Right lobe of liver (tissue), 6 donors: ENCODE results near the gene CYP8B1. TPM values are rescaled to one million over a fixed set of nuclear protein-coding genes. Genes with fewer than 3 reads are reported as not detected.

Experiments
- ATAC-seq, 4 donors: fragments of 200-7000 bp; cut with Tn5 transposase; one replicate each; pipeline ENCODE4 v1.9.1; 2020; ENCODE audit warnings: mild to moderate bottlenecking in 4 of 4, moderate library complexity in 4 of 4
- DNase-seq, 3 donors: peaks; one replicate each; pipeline ENCODE4 v3.0.0-alpha.2; 2020
- H3K27ac ChIP-seq, 3 donors: fragments of 200-600 bp; one replicate each; pipeline ENCODE4 v1.8.0; 2022
- H3K27me3 ChIP-seq, 2 donors: fragments of 200-600 bp; one replicate each; pipeline ENCODE4 v1.8.0; 2022
- H3K36me3 ChIP-seq, 4 donors: fragments of 200-600 bp; sonication (generic) in 1 of 4; one replicate each; pipeline versions ENCODE4 v1.5.1 to v1.8.0; 2017 to 2022; ENCODE audit warnings: control low read depth in 1 of 4
- H3K4me1 ChIP-seq, 4 donors: fragments of 200-600 bp; sonication (generic) in 1 of 4; one replicate each; pipeline versions ENCODE4 v1.5.1 to v1.8.0; 2017 to 2022; ENCODE audit warnings: control low read depth in 1 of 4
- H3K4me3 ChIP-seq, 3 donors: fragments of 200-600 bp; one replicate each; pipeline ENCODE4 v1.8.0; 2022
- H3K9me3 ChIP-seq, 4 donors: fragments of 200-600 bp; sonication (generic) in 1 of 4; one replicate each; pipeline versions ENCODE4 v1.5.1 to v1.8.0; 2017 to 2022; ENCODE audit warnings: control low read depth in 1 of 4
- POLR2A ChIP-seq: fragments of 450-650 bp; IDR thresholded peaks from one replicate; pipeline ENCODE4 v1.6.1; 2017; ENCODE audit warnings: antibody characterized with exemption, mild to moderate bottlenecking
- WGBS: methylation state at CpG from one replicate; pipeline ENCODE4 v1.1.6; 2018; ENCODE audit warnings: low coverage, low lambda C conversion rate; ENCODE audit not compliant: insufficient coverage; ENCODE audit errors: missing lambda C conversion rate; 5-methylcytosine and 5-hydroxymethylcytosine counted together
- intact Hi-C, 2 donors: fragments of 100-400 bp; cut with DNase I; formaldehyde crosslinking; loops; one replicate each; pipeline versions ENCODE4 v1.11.2 to v1.14.1; 2022
- total RNA-seq, 6 experiments: library from RNA; depleted of rRNA in 2 of 6; stranded (reverse); fragments of >200 nt in 2 of 6; fragmentation: NEBNext Ultra II Directional in 3 of 6; extraction: Animal tissue kit (Norgen Biotek cat#: 25700) in 3 of 6; gene quantifications; one replicate each; pipeline versions ENCODE4 v1.1.0 to v1.2.4, GENCODE V29; 2016 to 2023
- TF ChIP-seq, protein P1 (sequence below), 4 donors: fragments of 200-600 bp in 3 of 4; fragments of 450-650 bp in 1 of 4; IDR thresholded peaks; one replicate each; pipeline versions ENCODE4 v1.5.1 to v1.8.0; 2016 to 2022; ENCODE audit warnings: antibody characterized with exemption in 4 of 4, mild to moderate bottlenecking in 2 of 4
- donor health status: DM: no; HTN: yes; CAD: no.
- donor health status: DM: no; HTN: no; CAD: no.
- donor health status: DM: no; HTN: no; CAD: no.
- donor health status: DM: no; HTN: yes; CAD: no.
- donor health status: DM: no; HTN: yes; CAD: no.

CYP8B1 gene
- total RNA-seq, 6 experiments from 2014 or later: 237 to 478 (median 308) TPM

DNA sequence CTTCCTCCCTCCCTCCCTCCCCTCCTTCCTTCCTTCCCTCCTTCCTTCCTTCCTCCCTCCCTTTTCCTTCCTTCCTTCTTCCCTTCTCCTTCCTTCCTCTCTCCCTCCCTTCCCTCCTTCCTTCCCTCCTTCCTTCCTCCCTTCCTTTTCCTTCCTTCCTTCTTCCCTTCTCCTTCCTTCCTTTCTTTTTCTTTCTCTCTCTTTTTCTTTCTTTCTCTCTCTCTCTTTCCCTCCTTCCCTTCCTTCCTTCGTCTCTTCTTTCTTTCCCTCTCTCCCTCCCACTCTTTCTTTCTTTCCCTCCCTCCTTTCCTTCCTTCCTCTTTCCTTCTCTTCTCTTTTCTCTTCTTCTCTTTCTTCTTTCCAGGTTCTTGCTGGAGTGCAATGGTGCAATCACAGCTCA is 28.4 kb upstream of the CYP8B1 start:
- DNase-seq (no peak), ATAC-seq (no peak)
- intact Hi-C loops: no loop called here
- H3K4me1 ChIP-seq: peaks cover 0 to 4% (median 0%) of the 10 kb centered on the region in 4 donors
- H3K27ac ChIP-seq: no peak overlapping the region
- no peak for TF ChIP-seq POLR2A
- TF ChIP-seq, protein P1, sequence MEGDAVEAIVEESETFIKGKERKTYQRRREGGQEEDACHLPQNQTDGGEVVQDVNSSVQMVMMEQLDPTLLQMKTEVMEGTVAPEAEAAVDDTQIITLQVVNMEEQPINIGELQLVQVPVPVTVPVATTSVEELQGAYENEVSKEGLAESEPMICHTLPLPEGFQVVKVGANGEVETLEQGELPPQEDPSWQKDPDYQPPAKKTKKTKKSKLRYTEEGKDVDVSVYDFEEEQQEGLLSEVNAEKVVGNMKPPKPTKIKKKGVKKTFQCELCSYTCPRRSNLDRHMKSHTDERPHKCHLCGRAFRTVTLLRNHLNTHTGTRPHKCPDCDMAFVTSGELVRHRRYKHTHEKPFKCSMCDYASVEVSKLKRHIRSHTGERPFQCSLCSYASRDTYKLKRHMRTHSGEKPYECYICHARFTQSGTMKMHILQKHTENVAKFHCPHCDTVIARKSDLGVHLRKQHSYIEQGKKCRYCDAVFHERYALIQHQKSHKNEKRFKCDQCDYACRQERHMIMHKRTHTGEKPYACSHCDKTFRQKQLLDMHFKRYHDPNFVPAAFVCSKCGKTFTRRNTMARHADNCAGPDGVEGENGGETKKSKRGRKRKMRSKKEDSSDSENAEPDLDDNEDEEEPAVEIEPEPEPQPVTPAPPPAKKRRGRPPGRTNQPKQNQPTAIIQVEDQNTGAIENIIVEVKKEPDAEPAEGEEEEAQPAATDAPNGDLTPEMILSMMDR (IDR thresholded peaks at IDR 0.05): no peak
- H3K27me3 ChIP-seq: no peaks in the 10 kb centered on the region
- no peaks in the 10 kb centered on the region for H3K9me3 ChIP-seq
- no peak overlapping the region for H3K4me3 ChIP-seq
- H3K36me3 ChIP-seq: no peaks in the 10 kb centered on the region
- 67% methylated on average over 1 of the region's 1 CpG for WGBS

DNA sequence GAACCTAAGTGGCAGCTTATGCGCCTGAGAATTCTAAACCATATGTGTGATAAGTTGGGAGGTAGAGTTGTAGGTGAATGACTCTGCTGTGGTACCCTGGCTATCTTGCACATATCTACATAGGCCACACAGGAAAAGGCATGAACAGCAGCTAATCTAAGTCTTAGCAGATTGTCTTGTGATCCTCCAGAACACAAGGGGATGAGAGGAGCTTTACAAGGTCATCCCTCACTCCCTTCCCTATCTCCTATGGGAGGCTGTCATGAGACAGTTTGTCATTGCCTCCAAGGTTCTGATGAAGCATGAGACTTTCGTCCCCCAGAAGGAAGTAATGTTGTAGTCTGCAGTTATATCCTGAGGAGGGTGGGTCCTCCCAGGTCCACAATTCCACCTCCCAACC is 26.6 kb upstream of the CYP8B1 start:
- no peak for ATAC-seq

DNA sequence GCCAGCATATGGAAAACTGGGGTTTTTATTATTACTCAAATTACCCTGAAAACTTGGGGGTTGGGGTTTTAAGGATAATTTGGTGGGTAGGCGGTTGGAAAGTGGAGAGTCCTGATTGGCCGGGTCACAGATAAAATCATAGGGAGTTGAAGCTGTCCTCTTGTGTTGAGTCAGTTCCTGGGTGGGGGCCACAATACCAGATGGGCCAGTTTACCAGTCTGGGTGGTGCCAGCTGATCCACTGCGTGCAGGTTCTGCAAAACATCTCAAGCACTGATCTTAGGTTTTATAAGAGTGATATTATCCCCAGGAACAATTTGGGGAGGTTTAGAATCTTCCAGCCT is 25.4 kb upstream of the CYP8B1 start:
- no peak for DNase-seq
- no peaks in the 10 kb centered on the region for H3K36me3 ChIP-seq
- H3K27me3 ChIP-seq: no peaks in the 10 kb centered on the region
- TF ChIP-seq, protein P1 (IDR thresholded peaks at IDR 0.05): no peak
- TF ChIP-seq POLR2A: no peak
- no peaks in the 10 kb centered on the region for H3K4me1 ChIP-seq
- intact Hi-C loops: no loop called here
- no peak for ATAC-seq
- 80% methylated on average over 3 of the region's 3 CpGs for WGBS
- H3K27ac ChIP-seq: no peak overlapping the region
- no peaks in the 10 kb centered on the region for H3K9me3 ChIP-seq
- no peak overlapping the region for H3K4me3 ChIP-seq

More for the DNA sequence above, 26.6 kb upstream of the CYP8B1 start:
- Histone ChIP-seq H3K4me1 (peaks cover 0 to 4% (median 0%) of the 10 kb centered on the region in 4 donors), H3K9me3 (no peaks in the 10 kb centered on the region), H3K4me3 (no peak overlapping the region), H3K36me3 (no peaks in the 10 kb centered on the region), H3K27ac (no peak overlapping the region), H3K27me3 (no peaks in the 10 kb centered on the region)
- WGBS: 100% methylated on average over 1 of the region's 2 CpGs
- DNase-seq: no peak
- TF ChIP-seq POLR2A: no peak
- TF ChIP-seq, protein P1 (IDR thresholded peaks at IDR 0.05): no peak
- intact Hi-C loops: no loop called here

DNA sequence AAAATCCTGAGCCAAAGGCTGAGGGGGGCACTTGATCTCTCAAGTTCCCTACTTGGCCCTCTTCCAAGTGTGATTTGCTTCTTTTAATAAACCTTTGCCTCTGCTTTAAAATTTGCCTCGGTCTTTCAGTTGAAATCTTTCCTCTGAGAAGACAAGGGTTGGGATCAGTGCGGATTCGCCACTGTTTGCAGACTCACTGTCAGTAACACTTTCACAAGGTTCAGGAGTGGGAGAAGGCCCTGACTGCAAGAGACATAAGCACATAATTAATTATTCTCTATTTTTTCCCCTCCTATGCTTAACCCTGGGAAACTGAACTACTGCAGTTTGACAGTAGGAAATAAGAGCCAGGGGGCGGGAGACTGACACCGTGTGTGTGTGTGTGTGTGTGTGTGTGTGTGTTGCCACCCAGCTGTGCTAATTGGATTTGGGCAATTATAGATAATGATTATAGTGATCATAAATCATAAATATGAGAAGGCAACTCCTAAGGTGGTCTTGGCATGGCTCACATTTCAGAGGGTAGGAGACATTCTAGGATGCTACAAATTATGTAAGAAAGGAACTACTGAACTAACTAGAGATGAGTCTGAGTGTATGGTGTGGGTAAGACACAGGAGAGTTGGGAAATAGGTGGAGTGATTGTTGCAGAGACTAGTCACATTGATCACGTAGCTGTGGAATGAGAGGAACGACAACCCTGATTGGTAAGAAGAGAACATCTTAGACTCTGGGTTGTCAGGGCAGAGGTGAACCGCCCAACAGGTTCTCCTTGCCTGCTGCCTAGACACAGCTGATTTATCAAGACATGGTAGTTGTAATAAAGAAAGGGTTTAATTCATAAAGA is 24.8 kb upstream of the CYP8B1 start:
- WGBS: 69% methylated on average over 5 of the region's 8 CpGs
- no peaks in the 10 kb centered on the region for H3K36me3 ChIP-seq
- H3K27me3 ChIP-seq: no peaks in the 10 kb centered on the region
- intact Hi-C loops: no loop called here
- no peak for ATAC-seq
- H3K9me3 ChIP-seq: no peaks in the 10 kb centered on the region
- no peak overlapping the region for H3K27ac ChIP-seq
- DNase-seq: no peak
- no peaks in the 10 kb centered on the region for H3K4me1 ChIP-seq
- H3K4me3 ChIP-seq: no peak overlapping the region
- no peak for TF ChIP-seq POLR2A
- TF ChIP-seq, protein P1 (IDR thresholded peaks at IDR 0.05): no peak
